SU-DHL-6 (cell line): ENCODE data around the gene OR2V2.

ENCODE experiments used
- EZH2phosphoT487 ChIP-seq: fragments of 200-600 bp; sonication (generic), shearing (Covaris generic); conservative IDR thresholded peaks from 2 replicates; pipeline ENCODE4 v1.6.1; 2018; ENCODE audit warnings: mild to moderate bottlenecking, antibody characterized with exemption, low read length, moderate library complexity, mixed read lengths
- TF ChIP-seq, protein P1 (sequence below): fragments of 200-600 bp; sonication (generic); IDR thresholded peaks from one replicate; pipeline ENCODE4 v1.5.1; 2017; ENCODE audit warnings: antibody characterized with exemption, mild to moderate bottlenecking, low read length, moderate library complexity; ENCODE audit not compliant: insufficient read depth, poor library complexity, severe bottlenecking

DNA sequence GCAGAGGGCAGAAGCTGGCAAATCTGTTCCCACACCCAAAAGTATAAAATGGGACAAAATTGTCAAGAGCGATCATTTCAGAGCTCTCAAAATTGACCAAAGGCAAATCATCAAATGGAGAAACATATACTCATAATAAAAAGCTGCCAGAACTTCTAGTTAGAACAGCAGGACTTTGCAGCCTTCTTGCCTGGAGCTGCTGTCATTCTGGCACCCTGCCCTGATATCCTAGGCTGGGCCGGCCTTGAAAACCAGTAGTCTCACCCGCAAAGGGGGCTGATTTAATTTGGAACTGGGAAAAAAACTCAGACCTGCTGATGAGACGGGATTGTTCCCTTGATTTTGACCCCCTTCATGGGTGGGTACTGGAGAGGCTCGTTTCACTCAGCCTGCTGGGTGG, 34.9 kb upstream of the OR2V2 start:
- TF ChIP-seq, protein P1, sequence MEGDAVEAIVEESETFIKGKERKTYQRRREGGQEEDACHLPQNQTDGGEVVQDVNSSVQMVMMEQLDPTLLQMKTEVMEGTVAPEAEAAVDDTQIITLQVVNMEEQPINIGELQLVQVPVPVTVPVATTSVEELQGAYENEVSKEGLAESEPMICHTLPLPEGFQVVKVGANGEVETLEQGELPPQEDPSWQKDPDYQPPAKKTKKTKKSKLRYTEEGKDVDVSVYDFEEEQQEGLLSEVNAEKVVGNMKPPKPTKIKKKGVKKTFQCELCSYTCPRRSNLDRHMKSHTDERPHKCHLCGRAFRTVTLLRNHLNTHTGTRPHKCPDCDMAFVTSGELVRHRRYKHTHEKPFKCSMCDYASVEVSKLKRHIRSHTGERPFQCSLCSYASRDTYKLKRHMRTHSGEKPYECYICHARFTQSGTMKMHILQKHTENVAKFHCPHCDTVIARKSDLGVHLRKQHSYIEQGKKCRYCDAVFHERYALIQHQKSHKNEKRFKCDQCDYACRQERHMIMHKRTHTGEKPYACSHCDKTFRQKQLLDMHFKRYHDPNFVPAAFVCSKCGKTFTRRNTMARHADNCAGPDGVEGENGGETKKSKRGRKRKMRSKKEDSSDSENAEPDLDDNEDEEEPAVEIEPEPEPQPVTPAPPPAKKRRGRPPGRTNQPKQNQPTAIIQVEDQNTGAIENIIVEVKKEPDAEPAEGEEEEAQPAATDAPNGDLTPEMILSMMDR: no peak
- TF ChIP-seq EZH2phosphoT487: no peak
